Activated CD8-positive, alpha-beta memory T cell treated with anti-CD3 and anti-CD28 coated beads, Interleukin-2, amount 10 ng/mL, durations not matched to agents 7 days and 5 days (primary cell): ENCODE data around the gene YY1AP1. TPM values are rescaled to one million over a fixed set of nuclear protein-coding genes. Genes with fewer than 3 reads are reported as not detected.
"Not testable (repeated sequence)": the region's sequence is repeated elsewhere in the genome, so short reads cannot be mapped to it uniquely, and the experiment has no call there.

Experiments used
- ATAC-seq: fragments of 150-1000 bp; cut with Tn5 transposase; one replicate; pipeline ENCODE4 v1.10.0; 2021; ENCODE audit warnings: moderate library complexity
- CTCF ChIA-PET: fragments of 350-600 bp; sonication (Branson Sonifier 250); formaldehyde crosslinking; loops from one replicate; lab custom pipeline; 2021; ENCODE audit warnings: antibody characterized with exemption; lab: Charles Lee
- DNase-seq: peaks from one replicate; pipeline ENCODE4 v3.0.0-alpha.2; 2020
- H3K27ac Mint-ChIP-seq: one replicate; pipeline ENCODE4 v1.8.0; 2021; ENCODE audit warnings: mild to moderate bottlenecking, mixed read lengths
- H3K27me3 Mint-ChIP-seq: one replicate; pipeline ENCODE4 v1.8.0; 2021; ENCODE audit warnings: mixed read lengths
- H3K36me3 Mint-ChIP-seq: one replicate; pipeline ENCODE4 v1.8.0; 2021; ENCODE audit warnings: mild to moderate bottlenecking, mixed read lengths
- H3K4me1 Mint-ChIP-seq: one replicate; pipeline ENCODE4 v1.8.0; 2021; ENCODE audit warnings: mixed read lengths
- H3K4me3 Mint-ChIP-seq: one replicate; pipeline ENCODE4 v1.8.0; 2021; ENCODE audit warnings: mild to moderate bottlenecking, moderate library complexity, mixed read lengths
- H3K9me3 Mint-ChIP-seq: one replicate; pipeline ENCODE4 v1.8.0; 2022; ENCODE audit warnings: low read depth, mixed read lengths
- total RNA-seq, 2 experiments: library from RNA; stranded (reverse); gene quantifications; one replicate each; pipeline ENCODE4 v1.2.3, GENCODE V29; 2021

The YY1AP1 gene
- total RNA-seq, 2 experiments from 2014 or later = 74.2 to 82.3 TPM

GRCh38 chr1:155651861-155652661, 36.5 kb downstream of the YY1AP1 start:
- DNase-seq (no peak), ATAC-seq (no peak)
- no peak overlapping the region for H3K4me3 Mint-ChIP-seq
- CTCF ChIA-PET = interaction anchor here (0.5 kb wide), 1 partner anchor 373 kb away, joined by 4 read pairs; no protein-coding TSS in a partner anchor
- peaks cover 6% of the 10 kb centered on the region for H3K36me3 Mint-ChIP-seq
- no peaks in the 10 kb centered on the region for H3K9me3 Mint-ChIP-seq
- no peaks in the 10 kb centered on the region for H3K4me1 Mint-ChIP-seq
- no peak overlapping the region for H3K27ac Mint-ChIP-seq
- H3K27me3 Mint-ChIP-seq = peaks cover 12% of the 10 kb centered on the region

- H3K4me1 Mint-ChIP-seq = no peaks in the 10 kb centered on the region
- no peak overlapping the region for H3K27ac Mint-ChIP-seq
- peaks cover 1% of the 10 kb centered on the region for H3K36me3 Mint-ChIP-seq
- ATAC-seq (no peak), DNase-seq (no peak)
- H3K4me3 Mint-ChIP-seq = no peak overlapping the region
- peaks cover 12% of the 10 kb centered on the region for H3K27me3 Mint-ChIP-seq
- CTCF ChIA-PET = interaction anchor here (0.6 to 1.4 kb wide), 2 partner anchors 399 to 865 kb away, joined by 3 read pairs; no protein-coding TSS in a partner anchor
- no peaks in the 10 kb centered on the region for H3K9me3 Mint-ChIP-seq
Observed at GRCh38 chr1:155650231-155650757, 38.3 kb downstream of the YY1AP1 start.

GRCh38 chr1:155649676-155650075, 38.9 kb downstream of the YY1AP1 start:
- CTCF ChIA-PET = no interaction called here
- DNase-seq (no peak), ATAC-seq (no peak)
- H3K27ac Mint-ChIP-seq = no peak overlapping the region
- H3K27me3 Mint-ChIP-seq = peaks cover 11% of the 10 kb centered on the region
- H3K36me3 Mint-ChIP-seq = peaks cover 1% of the 10 kb centered on the region
- H3K4me1 Mint-ChIP-seq = no peaks in the 10 kb centered on the region
- no peak overlapping the region for H3K4me3 Mint-ChIP-seq
- no peaks in the 10 kb centered on the region for H3K9me3 Mint-ChIP-seq

GRCh38 chr1:155648207-155649147, 40.1 kb downstream of the YY1AP1 start:
- DNase-seq (no peak), ATAC-seq (no peak)
- H3K4me3 Mint-ChIP-seq = no peak overlapping the region
- H3K4me1 Mint-ChIP-seq = no peaks in the 10 kb centered on the region
- H3K27me3 Mint-ChIP-seq = peaks cover 6% of the 10 kb centered on the region
- CTCF ChIA-PET = interaction anchor here (0.6 kb wide), 1 partner anchor 367 kb away, joined by 3 read pairs; no protein-coding TSS in a partner anchor
- H3K36me3 Mint-ChIP-seq = peaks cover 4% of the 10 kb centered on the region
- H3K27ac Mint-ChIP-seq = no peak overlapping the region
- peaks cover 2% of the 10 kb centered on the region for H3K9me3 Mint-ChIP-seq

GRCh38 chr1:155646307-155646706, 42.3 kb downstream of the YY1AP1 start:
- Mint-ChIP-seq H3K36me3 (peaks cover 19% of the 10 kb centered on the region), H3K4me3 (no peak overlapping the region), H3K27me3 (peaks cover 2% of the 10 kb centered on the region), H3K4me1 (no peaks in the 10 kb centered on the region), H3K27ac (no peak overlapping the region), H3K9me3 (peaks cover 18% of the 10 kb centered on the region)
- ATAC-seq (no peak), DNase-seq (no peak)
- CTCF ChIA-PET = interaction anchor here (0.6 to 1.0 kb wide), 2 partner anchors 152 to 396 kb away, joined by 3 to 4 read pairs; no protein-coding TSS in a partner anchor

- no peak overlapping the region for H3K27ac Mint-ChIP-seq
Observed at GRCh38 chr1:155645648-155646047, 42.9 kb downstream of the YY1AP1 start.

GRCh38 chr1:155645034-155645598, 43.5 kb downstream of the YY1AP1 start:
- H3K4me3 Mint-ChIP-seq = no peak overlapping the region
- no peak for DNase-seq
- ATAC-seq = no peak

More at GRCh38 chr1:155645648-155646047, 42.9 kb downstream of the YY1AP1 start:
- no peak for ATAC-seq
- H3K27me3 Mint-ChIP-seq = peaks cover 2% of the 10 kb centered on the region
- no peaks in the 10 kb centered on the region for H3K4me1 Mint-ChIP-seq
- CTCF ChIA-PET = interaction anchor here (1.0 kb wide), 1 partner anchor 395 kb away, joined by 4 read pairs; no protein-coding TSS in a partner anchor
- DNase-seq = no peak
- no peak overlapping the region for H3K4me3 Mint-ChIP-seq
- peaks cover 19% of the 10 kb centered on the region for H3K36me3 Mint-ChIP-seq
- H3K9me3 Mint-ChIP-seq = peaks cover 18% of the 10 kb centered on the region

GRCh38 chr1:155643230-155643629, 45.3 kb downstream of the YY1AP1 start:
- Mint-ChIP-seq H3K27ac (no peak overlapping the region), H3K4me1 (no peaks in the 10 kb centered on the region), H3K27me3 (no peaks in the 10 kb centered on the region), H3K36me3 (peaks cover 25% of the 10 kb centered on the region), H3K4me3 (no peak overlapping the region), H3K9me3 (peaks cover 21% of the 10 kb centered on the region)
- CTCF ChIA-PET = no interaction called here
- ATAC-seq (no peak), DNase-seq (no peak)

More at GRCh38 chr1:155645034-155645598, 43.5 kb downstream of the YY1AP1 start:
- Mint-ChIP-seq H3K36me3 (peaks cover 22% of the 10 kb centered on the region), H3K9me3 (peaks cover 21% of the 10 kb centered on the region), H3K27me3 (peaks cover 2% of the 10 kb centered on the region), H3K27ac (no peak overlapping the region), H3K4me1 (no peaks in the 10 kb centered on the region)
- CTCF ChIA-PET = no interaction called here

- DNase-seq, H3K4me3 Mint-ChIP-seq, ATAC-seq, H3K4me1 Mint-ChIP-seq, CTCF ChIA-PET, H3K27ac Mint-ChIP-seq, H3K27me3 Mint-ChIP-seq: not testable (repeated sequence)
- Mint-ChIP-seq H3K36me3 (peaks cover 25% of the 10 kb centered on the region), H3K9me3 (peaks cover 21% of the 10 kb centered on the region)
Observed at GRCh38 chr1:155642559-155643180, 45.9 kb downstream of the YY1AP1 start.

GRCh38 chr1:155640367-155640766, 48.2 kb downstream of the YY1AP1 start:
- Mint-ChIP-seq H3K4me3 (no peak overlapping the region), H3K27me3 (no peaks in the 10 kb centered on the region), H3K4me1 (peaks cover 21% of the 10 kb centered on the region), H3K36me3 (peaks cover 28% of the 10 kb centered on the region), H3K27ac (no peak overlapping the region), H3K9me3 (peaks cover 21% of the 10 kb centered on the region)
- DNase-seq = no peak
- CTCF ChIA-PET = interaction anchor here (0.7 to 1.1 kb wide), 2 partner anchors 18 to 22 kb away, joined by 3 to 4 read pairs; no protein-coding TSS in a partner anchor
- ATAC-seq = no peak

- peaks cover 4% of the 10 kb centered on the region for H3K9me3 Mint-ChIP-seq
- H3K27me3 Mint-ChIP-seq = no peaks in the 10 kb centered on the region
- peak overlapping the region; percentile 99 for H3K4me3 Mint-ChIP-seq
- CTCF ChIA-PET = interaction anchor here (1.0 kb wide), 1 partner anchor 386 kb away, joined by 3 read pairs; no protein-coding TSS in a partner anchor
- no peak for DNase-seq
- peaks cover 11% of the 10 kb centered on the region for H3K36me3 Mint-ChIP-seq
- H3K27ac Mint-ChIP-seq = peak overlapping the region; percentile 98
- no peak for ATAC-seq
- H3K4me1 Mint-ChIP-seq = peaks cover 21% of the 10 kb centered on the region
Observed at GRCh38 chr1:155636397-155637153, 52.0 kb downstream of the YY1AP1 start.

GRCh38 chr1:155626428-155626827, 62.1 kb downstream of the YY1AP1 start:
- H3K4me3 Mint-ChIP-seq, H3K4me1 Mint-ChIP-seq, CTCF ChIA-PET, H3K27me3 Mint-ChIP-seq, H3K36me3 Mint-ChIP-seq, ATAC-seq, H3K27ac Mint-ChIP-seq, DNase-seq, H3K9me3 Mint-ChIP-seq: not testable (repeated sequence)
